ENCODE data around the gene RRM2.

- TF ChIP-seq CTCF (IDR thresholded peaks at IDR 0.05) (no peak), POLR2A (IDR thresholded peaks at IDR 0.05) (no peak), EP300 (IDR thresholded peaks at IDR 0.05) (no peak)
These were observed 5.9 kb downstream of the RRM2 start for GRCh38 chr2:10128420-10128819.

All from ovary (tissue), 3 donors.